ENCODE data around the gene PFN2.

PFN2 gene

GRCh38 chr3:149969110-149969939 lies 1.4 kb downstream of the PFN2 start:
- Histone ChIP-seq H3K27me3 (ENCODE audit: low read length) (no peaks in the 10 kb centered on the region), H3K9ac (ENCODE audit: low read length) (peak overlapping the region; percentile 76), H3K9me3 (ENCODE audit: insufficient read depth, low read length) (no peaks in the 10 kb centered on the region), H3K4me2 (ENCODE audit: low read depth, low read length, poor library complexity, severe bottlenecking) (peak overlapping the region; percentile 65), H3K79me2 (ENCODE audit: insufficient read depth, low read length) (no peaks in the 10 kb centered on the region), H3K4me3 (ENCODE audit: insufficient read depth, low read length, poor library complexity, severe bottlenecking) (peak overlapping the region; percentile 89), H4K20me1 (ENCODE audit: low read depth, low read length) (no peaks in the 10 kb centered on the region), H3K27ac (ENCODE audit: low read depth, low read length) (no peak overlapping the region), H2AFZ (ENCODE audit: low read depth, low read length, severe bottlenecking) (peak overlapping the region; percentile 77), H3F3A (ENCODE audit: insufficient read depth) (peaks cover 30% of the 10 kb centered on the region; the same call in 1 of the 2 replicates), H3K9me2 (replicated peaks; ENCODE audit: insufficient read depth, low read length) (no peaks in the 10 kb centered on the region), H3K36me3 (ENCODE audit: low read length) (no peaks in the 10 kb centered on the region)
- TF ChIP-seq, protein P1, sequence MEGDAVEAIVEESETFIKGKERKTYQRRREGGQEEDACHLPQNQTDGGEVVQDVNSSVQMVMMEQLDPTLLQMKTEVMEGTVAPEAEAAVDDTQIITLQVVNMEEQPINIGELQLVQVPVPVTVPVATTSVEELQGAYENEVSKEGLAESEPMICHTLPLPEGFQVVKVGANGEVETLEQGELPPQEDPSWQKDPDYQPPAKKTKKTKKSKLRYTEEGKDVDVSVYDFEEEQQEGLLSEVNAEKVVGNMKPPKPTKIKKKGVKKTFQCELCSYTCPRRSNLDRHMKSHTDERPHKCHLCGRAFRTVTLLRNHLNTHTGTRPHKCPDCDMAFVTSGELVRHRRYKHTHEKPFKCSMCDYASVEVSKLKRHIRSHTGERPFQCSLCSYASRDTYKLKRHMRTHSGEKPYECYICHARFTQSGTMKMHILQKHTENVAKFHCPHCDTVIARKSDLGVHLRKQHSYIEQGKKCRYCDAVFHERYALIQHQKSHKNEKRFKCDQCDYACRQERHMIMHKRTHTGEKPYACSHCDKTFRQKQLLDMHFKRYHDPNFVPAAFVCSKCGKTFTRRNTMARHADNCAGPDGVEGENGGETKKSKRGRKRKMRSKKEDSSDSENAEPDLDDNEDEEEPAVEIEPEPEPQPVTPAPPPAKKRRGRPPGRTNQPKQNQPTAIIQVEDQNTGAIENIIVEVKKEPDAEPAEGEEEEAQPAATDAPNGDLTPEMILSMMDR (IDR thresholded peaks at IDR 0.05; ENCODE audit: insufficient read depth, low read length, poor library complexity, severe bottlenecking), result no peak
- no peak for TF ChIP-seq EZH2phosphoT487 (conservative IDR thresholded peaks at IDR 0.05; ENCODE audit: low read length)

GRCh38 chr3:149968216-149968615 lies 2.5 kb downstream of the PFN2 start:
- Histone ChIP-seq H3K9me2 (replicated peaks; ENCODE audit: insufficient read depth, low read length) (no peaks in the 10 kb centered on the region), H4K20me1 (ENCODE audit: low read depth, low read length) (no peaks in the 10 kb centered on the region), H2AFZ (ENCODE audit: low read depth, low read length, severe bottlenecking) (no peak overlapping the region), H3K27ac (ENCODE audit: low read depth, low read length) (no peak overlapping the region), H3K4me3 (ENCODE audit: insufficient read depth, low read length, poor library complexity, severe bottlenecking) (no peak overlapping the region), H3K4me2 (ENCODE audit: low read depth, low read length, poor library complexity, severe bottlenecking) (no peak overlapping the region), H3K9me3 (ENCODE audit: insufficient read depth, low read length) (no peaks in the 10 kb centered on the region), H3K79me2 (ENCODE audit: insufficient read depth, low read length) (no peaks in the 10 kb centered on the region), H3F3A (ENCODE audit: insufficient read depth) (peaks cover 30% of the 10 kb centered on the region; the same call in 1 of the 2 replicates), H3K9ac (ENCODE audit: low read length) (no peak overlapping the region), H3K36me3 (ENCODE audit: low read length) (no peaks in the 10 kb centered on the region), H3K27me3 (ENCODE audit: low read length) (no peaks in the 10 kb centered on the region)
- TF ChIP-seq, protein P1 (IDR thresholded peaks at IDR 0.05; ENCODE audit: insufficient read depth, low read length, poor library complexity, severe bottlenecking), result no peak
- TF ChIP-seq EZH2phosphoT487 (conservative IDR thresholded peaks at IDR 0.05; ENCODE audit: low read length), result no peak

GRCh38 chr3:149967086-149967685 lies 3.5 kb downstream of the PFN2 start:
- Histone ChIP-seq H3F3A (ENCODE audit: insufficient read depth) (peaks cover 25% of the 10 kb centered on the region; the same call in 1 of the 2 replicates), H3K27ac (ENCODE audit: low read depth, low read length) (no peak overlapping the region), H3K79me2 (ENCODE audit: insufficient read depth, low read length) (no peaks in the 10 kb centered on the region), H3K4me2 (ENCODE audit: low read depth, low read length, poor library complexity, severe bottlenecking) (no peak overlapping the region), H2AFZ (ENCODE audit: low read depth, low read length, severe bottlenecking) (no peak overlapping the region), H3K9me3 (ENCODE audit: insufficient read depth, low read length) (no peaks in the 10 kb centered on the region), H3K9ac (ENCODE audit: low read length) (no peak overlapping the region), H3K4me3 (ENCODE audit: insufficient read depth, low read length, poor library complexity, severe bottlenecking) (no peak overlapping the region), H3K27me3 (ENCODE audit: low read length) (no peaks in the 10 kb centered on the region), H3K36me3 (ENCODE audit: low read length) (0 out of 2 replicates have a peak, but pooled peaks cover 2% of the 10 kb centered on the region), H3K9me2 (replicated peaks; ENCODE audit: insufficient read depth, low read length) (no peaks in the 10 kb centered on the region), H4K20me1 (ENCODE audit: low read depth, low read length) (no peaks in the 10 kb centered on the region)
- TF ChIP-seq, protein P1 (IDR thresholded peaks at IDR 0.05; ENCODE audit: insufficient read depth, low read length, poor library complexity, severe bottlenecking), result no peak
- TF ChIP-seq EZH2phosphoT487 (conservative IDR thresholded peaks at IDR 0.05; ENCODE audit: low read length), result no peak

Data from SU-DHL-6 (cell line).